Lower lobe of right lung (tissue), 2 donors: ENCODE measurements around the gene LATS2. TPM values are rescaled to one million over a fixed set of nuclear protein-coding genes. Genes with fewer than 3 reads are reported as not detected.

Experiments used
- ATAC-seq, 2 donors: fragments of 200-7000 bp; cut with Tn5 transposase; one replicate each; pipeline ENCODE4 v1.9.1; 2020 to 2022; ENCODE audit warnings: mild to moderate bottlenecking in 2 of 2, moderate library complexity in 2 of 2
- DNase-seq: peaks from one replicate; pipeline ENCODE4 v3.0.0-alpha.2; 2020
- H3K27ac ChIP-seq: fragments of 200-600 bp; one replicate; pipeline ENCODE4 v1.8.0; 2022
- H3K27me3 ChIP-seq: fragments of 200-600 bp; one replicate; pipeline ENCODE4 v1.8.0; 2022; ENCODE audit warnings: low read depth
- H3K36me3 ChIP-seq: fragments of 200-600 bp; one replicate; pipeline ENCODE4 v1.8.0; 2022; ENCODE audit warnings: mild to moderate bottlenecking
- H3K4me1 ChIP-seq: fragments of 200-600 bp; one replicate; pipeline ENCODE4 v1.8.0; 2022
- H3K4me3 ChIP-seq: fragments of 200-600 bp; one replicate; pipeline ENCODE4 v1.8.0; 2022; ENCODE audit warnings: mild to moderate bottlenecking
- H3K9me3 ChIP-seq: fragments of 200-600 bp; one replicate; pipeline ENCODE4 v1.8.0; 2022
- CTCF ChIP-seq: fragments of 200-600 bp; IDR thresholded peaks from one replicate; pipeline ENCODE4 v1.8.0; 2022; ENCODE audit warnings: antibody characterized with exemption, mild to moderate bottlenecking
- intact Hi-C: fragments of 100-400 bp; cut with DNase I; formaldehyde crosslinking; loops from one replicate; pipeline ENCODE4 v1.11.0; 2022
- total RNA-seq: library from RNA; stranded (reverse); fragmentation: NEBNext Ultra II Directional; extraction: Animal tissue kit (Norgen Biotek cat#: 25700); gene quantifications from one replicate; pipeline ENCODE4 v1.2.1, GENCODE V29; 2021
- donor health status: DM: no; HTN: yes; CAD: no; lungs with severe emphysema.

Gene LATS2
- total RNA-seq, 1 donor from 2014 or later: 26.1 TPM

- H3K9me3 ChIP-seq: no peaks in the 10 kb centered on the region
- no peak for ATAC-seq
- H3K4me3 ChIP-seq: no peak overlapping the region
- H3K36me3 ChIP-seq: no peaks in the 10 kb centered on the region
- intact Hi-C loops: no loop called here
- TF ChIP-seq CTCF: no peak
- no peak for DNase-seq
- H3K27me3 ChIP-seq: no peaks in the 10 kb centered on the region
- H3K4me1 ChIP-seq: peaks cover 86% of the 10 kb centered on the region
- H3K27ac ChIP-seq: no peak overlapping the region
Observed at GRCh38 chr13:21013682-21014038, 47.7 kb downstream of the LATS2 start.

GRCh38 chr13:21012841-21013681, 48.3 kb downstream of the LATS2 start:
- no peak for TF ChIP-seq CTCF
- Histone ChIP-seq H3K36me3 (no peaks in the 10 kb centered on the region), H3K27ac (no peak overlapping the region), H3K4me3 (no peak overlapping the region), H3K4me1 (peaks cover 80% of the 10 kb centered on the region), H3K27me3 (no peaks in the 10 kb centered on the region), H3K9me3 (no peaks in the 10 kb centered on the region)
- intact Hi-C loops: no loop called here
- ATAC-seq (no peak), DNase-seq (no peak)

- no peaks in the 10 kb centered on the region for H3K9me3 ChIP-seq
- intact Hi-C loops: no loop called here
- no peaks in the 10 kb centered on the region for H3K27me3 ChIP-seq
- no peak overlapping the region for H3K4me3 ChIP-seq
- no peak overlapping the region for H3K27ac ChIP-seq
- H3K36me3 ChIP-seq: no peaks in the 10 kb centered on the region
- ATAC-seq: no peak
- no peak for TF ChIP-seq CTCF
- peaks cover 74% of the 10 kb centered on the region for H3K4me1 ChIP-seq
- DNase-seq: no peak
Observed at GRCh38 chr13:21012211-21012610, 49.2 kb downstream of the LATS2 start.

DNA sequence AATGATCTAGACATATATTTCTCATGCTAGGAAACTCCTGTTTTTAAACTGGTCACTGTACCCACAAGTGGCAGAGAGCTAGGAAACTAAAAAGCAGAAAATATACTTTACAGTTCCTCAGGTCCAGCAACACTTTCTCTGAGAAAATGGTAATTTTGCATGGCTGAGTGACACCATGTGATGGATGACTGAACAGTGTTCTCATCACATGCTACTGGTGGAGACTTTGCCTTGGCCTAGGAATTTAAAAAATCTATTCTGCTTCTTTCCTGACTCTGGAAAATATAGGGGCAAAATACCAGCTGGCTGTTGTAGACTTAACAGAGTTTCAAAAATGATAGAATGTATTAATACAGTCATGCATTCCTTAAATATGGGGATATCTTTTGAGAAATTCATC, 50.0 kb downstream of the LATS2 start:
- no peak overlapping the region for H3K27ac ChIP-seq
- intact Hi-C loops: no loop called here
- peaks cover 65% of the 10 kb centered on the region for H3K4me1 ChIP-seq

DNA sequence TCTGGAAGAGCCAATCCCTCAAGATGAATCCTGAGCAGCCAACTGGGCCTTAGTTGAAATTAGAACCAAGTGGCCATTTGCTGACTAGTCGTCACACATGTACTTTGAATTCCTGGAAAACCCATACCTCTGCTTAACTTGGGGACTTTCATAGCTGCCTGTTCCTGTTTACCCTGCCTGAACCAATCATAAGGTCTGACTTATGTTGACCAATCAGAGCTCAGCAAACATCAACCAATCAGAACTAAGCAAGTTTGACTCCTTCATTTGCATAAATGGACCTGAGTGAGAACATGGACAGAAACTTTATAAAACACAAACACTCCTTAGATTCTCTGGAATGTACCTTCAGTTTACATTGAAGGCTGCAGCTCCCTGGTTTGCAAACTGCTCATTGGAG, 50.8 kb downstream of the LATS2 start:
- Histone ChIP-seq H3K4me1 (peaks cover 58% of the 10 kb centered on the region), H3K27me3 (no peaks in the 10 kb centered on the region)

More for the DNA sequence above, 50.0 kb downstream of the LATS2 start:
- Histone ChIP-seq H3K4me3 (no peak overlapping the region), H3K36me3 (no peaks in the 10 kb centered on the region), H3K9me3 (no peaks in the 10 kb centered on the region), H3K27me3 (no peaks in the 10 kb centered on the region)
- ATAC-seq: no peak
- DNase-seq: no peak
- no peak for TF ChIP-seq CTCF

More for the DNA sequence above, 50.8 kb downstream of the LATS2 start:
- TF ChIP-seq CTCF: no peak
- no peaks in the 10 kb centered on the region for H3K36me3 ChIP-seq
- intact Hi-C loops: no loop called here
- ATAC-seq (peak; percentile 18 to 25), DNase-seq (no peak)
- H3K9me3 ChIP-seq: no peaks in the 10 kb centered on the region
- no peak overlapping the region for H3K4me3 ChIP-seq
- H3K27ac ChIP-seq: no peak overlapping the region
